Activated T-helper 2 cell treated with anti-CD3 and anti-CD28 coated beads, Interferon-gamma antibody, Interleukin-2, Interleukin-4, amounts not matched to agents 10 μg/mL and 5 μg/mL and 100 μg/mL, durations not matched to agents 14 hours and 24 hours and 36 hours (primary cell): Measurements from ENCODE around the gene LIN7B. TPM values are rescaled to one million over a fixed set of nuclear protein-coding genes. Genes with fewer than 3 reads are reported as not detected.
A peak's percentile ranks its signal among the peaks of the same experiment; 100 is the strongest.
"Not testable (repeated sequence)": the region's sequence is repeated elsewhere in the genome, so short reads cannot be mapped to it uniquely, and the experiment has no call there.

Source experiments
- DNase-seq: peaks from one replicate; pipeline ENCODE4 v3.0.0; 2021; ENCODE audit warnings: low spot score
- H3K27ac Mint-ChIP-seq: one replicate; pipeline ENCODE4 v1.8.0; 2021; ENCODE audit warnings: mixed read lengths
- H3K27me3 Mint-ChIP-seq: one replicate; pipeline ENCODE4 v1.8.0; 2021; ENCODE audit warnings: low read depth, mixed read lengths
- H3K36me3 Mint-ChIP-seq: one replicate; pipeline ENCODE4 v1.8.0; 2021; ENCODE audit warnings: low read depth, mixed read lengths
- H3K4me1 Mint-ChIP-seq: one replicate; pipeline ENCODE4 v1.8.0; 2021; ENCODE audit warnings: low read depth, mixed read lengths
- H3K4me3 Mint-ChIP-seq: one replicate; pipeline ENCODE4 v1.8.0; 2021; ENCODE audit warnings: low read depth, mild to moderate bottlenecking, moderate library complexity, mixed read lengths
- H3K9me3 Mint-ChIP-seq: one replicate; pipeline ENCODE4 v1.8.0; 2021; ENCODE audit warnings: mixed read lengths
- intact Hi-C: fragments of 100-400 bp; cut with micrococcal nuclease; formaldehyde crosslinking; loops from one replicate; pipeline ENCODE4 v1.15.1; 2023
- total RNA-seq: library from RNA; stranded (reverse); gene quantifications from 2 replicates; pipeline ENCODE4 v1.2.3, GENCODE V29; 2022

LIN7B gene
- total RNA-seq, 1 donor from 2014 or later = 7.7 TPM

- H3K4me3 Mint-ChIP-seq = peak overlapping the region; percentile 80
- H3K9me3 Mint-ChIP-seq = no peaks in the 10 kb centered on the region
- H3K27ac Mint-ChIP-seq = peak overlapping the region; percentile 74
- H3K36me3 Mint-ChIP-seq = no peaks in the 10 kb centered on the region
- no peak for DNase-seq
- H3K27me3 Mint-ChIP-seq = peaks cover 18% of the 10 kb centered on the region
- intact Hi-C loops = loop anchor here (2.0 to 5.0 kb wide), 2 partner anchors 33 to 481 kb away; partner anchors contain the start of genes DBP and SNRNP70
- peaks cover 21% of the 10 kb centered on the region for H3K4me1 Mint-ChIP-seq
Observed at GRCh38 chr19:49117677-49118564, 3.8 kb downstream of the LIN7B start.

GRCh38 chr19:49118565-49119410 lies 4.6 kb downstream of the LIN7B start, which contains the start of gene C19orf73:
Gene C19orf73, minus strand, starts transcription at chr19:49119143. Its CDS starts 121 bp downstream, at chr19:49119022.
- Mint-ChIP-seq H3K4me3 (peak within 1 kb of the TSS; percentile 80), H3K9me3 (no peaks in the 10 kb centered on the region), H3K27me3 (peaks cover 23% of the 10 kb centered on the region), H3K36me3 (no peaks in the 10 kb centered on the region), H3K4me1 (peaks cover 17% of the 10 kb centered on the region), H3K27ac (peak within 1 kb of the TSS; percentile 74)
- DNase-seq = peak; percentile 93
- intact Hi-C loops = loop anchor here (2.0 to 5.0 kb wide), 2 partner anchors 34 to 481 kb away; partner anchors contain the start of genes DBP and SNRNP70

DNA sequence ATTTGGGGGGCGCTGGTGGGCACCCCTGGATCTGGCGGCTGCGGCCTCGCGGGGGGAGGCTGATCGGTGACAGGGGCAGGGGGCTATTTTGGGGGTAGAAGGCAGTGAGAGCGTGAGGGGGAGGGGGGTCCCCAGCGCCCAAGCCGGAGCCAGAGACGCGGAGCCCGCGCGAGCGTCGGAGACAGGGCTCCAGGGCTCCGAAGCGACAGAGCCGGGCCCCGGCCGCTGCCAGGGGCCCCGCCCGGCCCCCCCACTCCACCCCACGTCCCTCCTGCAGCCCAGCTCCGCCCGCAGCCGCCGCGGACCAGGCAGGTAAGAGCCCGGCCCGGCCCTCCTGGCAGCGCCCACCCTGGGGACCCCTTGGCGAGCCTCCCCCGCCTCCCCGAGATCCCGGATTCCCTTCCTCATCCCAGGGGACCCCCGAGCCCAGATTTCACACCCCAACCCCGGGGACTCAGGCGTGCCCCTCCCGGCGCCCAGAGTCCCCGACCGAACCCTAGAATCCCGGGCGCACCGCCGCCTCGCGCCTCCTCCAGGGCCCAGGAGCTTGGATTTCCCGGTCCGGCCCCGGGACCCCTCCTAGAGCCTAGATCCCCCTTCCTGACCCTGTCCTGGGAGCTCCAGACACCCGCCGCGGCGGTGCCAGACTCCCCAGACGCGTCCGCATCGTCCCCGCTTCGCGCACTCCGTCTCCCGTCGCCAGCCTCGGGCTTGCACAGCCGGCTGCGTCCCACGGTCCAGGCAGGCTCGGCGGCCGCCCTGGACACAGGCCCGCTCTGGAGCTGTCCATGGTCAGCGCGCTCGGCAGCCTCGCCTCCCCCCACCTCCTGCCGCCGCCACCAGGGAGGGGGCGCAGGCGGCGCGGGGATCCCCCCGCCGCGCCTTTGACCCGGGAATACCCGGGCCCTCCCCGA lies 5.5 kb downstream of the LIN7B start, which contains the start of gene PPFIA3:
Gene PPFIA3 (plus strand): TSS at position 134 of the 914 bp plus-strand sequence. CDS start 8,330 bp downstream, outside the sequence.
- no peak for DNase-seq
- Mint-ChIP-seq H3K27me3 (peaks cover 23% of the 10 kb centered on the region), H3K9me3 (no peaks in the 10 kb centered on the region), H3K4me1 (peaks cover 15% of the 10 kb centered on the region), H3K4me3 (peak within 1 kb of the TSS; percentile 80), H3K27ac (peak within 1 kb of the TSS; percentile 74), H3K36me3 (no peaks in the 10 kb centered on the region)
- intact Hi-C loops = loop anchor here (2.0 to 5.0 kb wide), 2 partner anchors 35 to 482 kb away; partner anchors contain the start of genes DBP and SNRNP70

DNA sequence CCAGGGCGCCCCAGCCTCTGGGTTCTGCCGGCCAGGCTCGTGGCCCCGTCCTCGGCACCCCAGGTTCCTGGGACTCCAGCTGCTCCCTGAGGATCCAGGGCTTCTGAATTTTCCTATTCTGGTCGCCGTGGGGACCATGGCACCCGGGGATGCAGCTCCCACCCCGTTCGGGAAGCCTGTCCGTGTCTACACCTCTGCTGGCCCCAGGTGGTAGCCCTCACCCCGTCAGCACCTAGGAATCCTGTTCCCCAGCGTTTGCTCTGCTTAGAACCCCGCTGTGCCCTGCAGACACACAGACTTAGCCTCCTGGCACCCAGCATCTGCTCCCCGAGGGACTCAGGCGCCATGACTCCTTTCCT lies 6.1 kb downstream of the LIN7B start:
- peak overlapping the region; percentile 72 for H3K4me3 Mint-ChIP-seq
- H3K4me1 Mint-ChIP-seq = peaks cover 12% of the 10 kb centered on the region
- H3K9me3 Mint-ChIP-seq = no peaks in the 10 kb centered on the region
- H3K27ac Mint-ChIP-seq = no peak overlapping the region
- no peak for DNase-seq
- H3K36me3 Mint-ChIP-seq = no peaks in the 10 kb centered on the region
- intact Hi-C loops = no loop called here
- peaks cover 25% of the 10 kb centered on the region for H3K27me3 Mint-ChIP-seq

DNA sequence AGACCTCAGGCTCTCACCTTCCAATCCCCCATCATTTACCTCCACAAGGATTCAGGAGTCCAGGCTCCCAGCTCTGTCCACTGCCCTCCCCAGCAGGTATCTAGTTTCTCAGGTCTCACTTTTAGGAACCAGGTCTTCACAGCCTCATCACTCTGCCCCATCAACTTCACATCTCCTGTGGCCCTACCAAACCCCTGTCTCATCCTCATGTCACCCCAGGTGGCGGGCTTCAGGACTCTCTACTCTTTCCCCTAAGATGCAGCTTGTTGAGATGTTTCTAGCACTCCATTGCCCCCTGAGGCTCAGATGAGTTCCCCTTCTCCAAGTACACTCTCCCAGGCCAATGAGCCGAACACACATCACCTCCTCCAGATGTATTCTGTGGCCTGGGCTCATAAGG lies 6.7 kb downstream of the LIN7B start:
- no peaks in the 10 kb centered on the region for H3K36me3 Mint-ChIP-seq
- H3K27me3 Mint-ChIP-seq = peaks cover 25% of the 10 kb centered on the region
- peak overlapping the region; percentile 25 for H3K27ac Mint-ChIP-seq
- intact Hi-C loops = no loop called here
- DNase-seq = no peak
- peaks cover 12% of the 10 kb centered on the region for H3K4me1 Mint-ChIP-seq
- no peaks in the 10 kb centered on the region for H3K9me3 Mint-ChIP-seq
- H3K4me3 Mint-ChIP-seq = peak overlapping the region; percentile 72

DNA sequence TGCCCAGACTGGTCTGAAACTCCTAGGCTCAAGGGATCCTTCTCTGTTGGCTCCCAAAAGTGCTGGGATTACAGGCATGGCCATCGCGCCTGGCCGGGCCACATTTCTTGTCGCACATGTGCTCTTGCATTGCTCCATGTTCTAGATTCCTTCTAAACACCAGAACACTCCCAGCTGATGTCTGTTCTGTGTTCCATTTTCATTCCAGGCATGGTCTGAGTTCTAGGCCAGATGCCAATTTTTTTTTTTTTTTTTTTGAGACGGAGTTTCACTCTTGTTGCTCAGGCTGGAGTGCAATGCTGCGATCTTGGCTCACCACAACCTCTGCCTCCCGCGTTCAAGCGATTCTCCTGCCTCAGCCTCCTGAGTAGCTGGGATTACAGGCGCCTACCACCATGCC lies 7.7 kb downstream of the LIN7B start:
- H3K9me3 Mint-ChIP-seq, H3K4me3 Mint-ChIP-seq, H3K27ac Mint-ChIP-seq, H3K36me3 Mint-ChIP-seq, DNase-seq, intact Hi-C loops: not testable (repeated sequence)
- Mint-ChIP-seq H3K27me3 (peaks cover 25% of the 10 kb centered on the region), H3K4me1 (peaks cover 12% of the 10 kb centered on the region)

DNA sequence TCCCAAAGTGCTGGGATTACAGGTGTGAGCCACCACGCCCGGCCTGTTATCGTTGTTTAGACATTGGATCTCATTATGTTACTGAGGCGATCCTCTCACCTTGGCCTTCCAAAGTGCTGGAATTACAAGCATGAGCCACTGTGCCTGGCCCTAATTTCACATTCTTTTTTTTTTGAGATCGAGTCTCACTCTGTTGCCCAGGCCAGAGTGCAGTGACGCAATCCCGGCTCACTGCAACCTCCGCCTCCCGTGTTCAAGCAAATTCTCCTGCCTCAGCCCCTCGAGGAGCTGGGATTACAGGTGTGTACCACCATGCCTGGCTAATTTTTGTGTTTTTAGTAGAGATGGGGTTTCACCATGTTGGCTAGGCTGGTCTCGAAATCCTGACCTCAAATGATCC lies 9.1 kb downstream of the LIN7B start:
- H3K9me3 Mint-ChIP-seq, intact Hi-C loops, H3K4me3 Mint-ChIP-seq, DNase-seq, H3K27ac Mint-ChIP-seq, H3K36me3 Mint-ChIP-seq: not testable (repeated sequence)
- Mint-ChIP-seq H3K27me3 (peaks cover 25% of the 10 kb centered on the region), H3K4me1 (peaks cover 13% of the 10 kb centered on the region)

GRCh38 chr19:49125025-49125731 lies 11.0 kb downstream of the LIN7B start:
- Mint-ChIP-seq H3K4me3 (no peak overlapping the region), H3K36me3 (no peaks in the 10 kb centered on the region), H3K27me3 (peaks cover 22% of the 10 kb centered on the region), H3K9me3 (no peaks in the 10 kb centered on the region), H3K4me1 (peaks cover 16% of the 10 kb centered on the region), H3K27ac (no peak overlapping the region)
- no peak for DNase-seq
- intact Hi-C loops = no loop called here

- Mint-ChIP-seq H3K27me3 (peaks cover 12% of the 10 kb centered on the region), H3K4me1 (peaks cover 9% of the 10 kb centered on the region), H3K4me3 (no peak overlapping the region), H3K9me3 (no peaks in the 10 kb centered on the region), H3K36me3 (no peaks in the 10 kb centered on the region), H3K27ac (no peak overlapping the region)
- intact Hi-C loops = no loop called here
- DNase-seq = no peak
Observed at GRCh38 chr19:49126575-49126974, 12.4 kb downstream of the LIN7B start.

DNA sequence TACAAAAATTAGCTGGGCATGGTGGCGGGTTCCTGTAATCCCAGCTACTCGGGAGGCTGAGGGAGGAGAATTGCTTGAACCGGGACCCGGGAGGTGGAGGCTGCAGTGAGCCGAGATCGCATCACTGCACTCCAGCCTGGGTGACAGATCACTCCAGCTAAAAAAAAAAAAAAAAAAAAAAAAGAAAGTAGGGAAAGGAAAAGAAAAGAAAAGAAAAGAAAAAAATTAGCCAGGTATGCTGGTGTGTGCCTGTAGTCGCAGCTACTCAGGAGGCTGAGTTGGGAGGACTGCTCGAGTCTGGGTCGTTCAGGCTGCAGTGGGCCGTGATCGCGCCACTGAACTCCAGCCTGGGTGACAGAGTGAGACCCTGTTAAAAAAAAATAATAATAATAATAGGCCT lies 13.1 kb downstream of the LIN7B start:
- intact Hi-C loops, DNase-seq, H3K27ac Mint-ChIP-seq, H3K36me3 Mint-ChIP-seq, H3K4me1 Mint-ChIP-seq, H3K9me3 Mint-ChIP-seq, H3K4me3 Mint-ChIP-seq: not testable (repeated sequence)
- peaks cover 10% of the 10 kb centered on the region for H3K27me3 Mint-ChIP-seq

- Mint-ChIP-seq H3K27ac (peak overlapping the region; percentile 85), H3K36me3 (no peaks in the 10 kb centered on the region)
- intact Hi-C loops = no loop called here
Observed at GRCh38 chr19:49127674-49128544, 13.7 kb downstream of the LIN7B start.

More at GRCh38 chr19:49127674-49128544, 13.7 kb downstream of the LIN7B start:
- H3K4me3 Mint-ChIP-seq = peak overlapping the region; percentile 88
- H3K27me3 Mint-ChIP-seq = peaks cover 6% of the 10 kb centered on the region
- H3K9me3 Mint-ChIP-seq = no peaks in the 10 kb centered on the region
- peaks cover 9% of the 10 kb centered on the region for H3K4me1 Mint-ChIP-seq
- DNase-seq = peak; percentile 94
